Smooth muscle cell (in vitro differentiated cells): Measurements from ENCODE around the gene HEATR1. TPM values are rescaled to one million over a fixed set of nuclear protein-coding genes. Genes with fewer than 3 reads are reported as not detected.

Source experiments
- DNase-seq: peaks from one replicate; lab custom pipeline; 2025; ENCODE audit not compliant: unreplicated experiment; lab: John Stamatoyannopoulos, UW
- H2AFZ ChIP-seq: fragments of 200-600 bp; sonication (generic); 2 replicates; pipeline ENCODE4 v1.6.0; 2016; ENCODE audit warnings: antibody characterized with exemption, low read depth, mild to moderate bottlenecking
- H3F3A ChIP-seq: fragments of 200-600 bp; sonication (generic); 2 replicates; pipeline ENCODE4 v1.6.0; 2017; ENCODE audit warnings: antibody characterized with exemption, low read depth
- H3K27ac ChIP-seq: fragments of 200-600 bp; sonication (generic); 2 replicates; pipeline ENCODE4 v1.5.1; 2016; ENCODE audit warnings: low read depth, mild to moderate bottlenecking
- H3K27me3 ChIP-seq: fragments of 200-600 bp; sonication (generic); 2 replicates; pipeline ENCODE4 v1.6.1; 2016; ENCODE audit warnings: low read depth, mild to moderate bottlenecking
- H3K36me3 ChIP-seq: fragments of 200-600 bp; sonication (generic); 2 replicates; pipeline ENCODE4 v1.5.1; 2016; ENCODE audit warnings: low read depth
- H3K4me1 ChIP-seq: fragments of 200-600 bp; sonication (generic); 2 replicates; pipeline ENCODE4 v1.5.1; 2016; ENCODE audit warnings: low read depth
- H3K4me2 ChIP-seq: fragments of 200-600 bp; sonication (generic); 2 replicates; pipeline ENCODE4 v1.6.0; 2016; ENCODE audit warnings: mild to moderate bottlenecking
- H3K4me3 ChIP-seq: fragments of 200-600 bp; sonication (generic); 2 replicates; pipeline ENCODE4 v1.5.1; 2016; ENCODE audit warnings: mild to moderate bottlenecking
- H3K79me2 ChIP-seq: fragments of 200-600 bp; sonication (generic); 2 replicates; pipeline ENCODE4 v1.6.0; 2016; ENCODE audit warnings: low read depth, mild to moderate bottlenecking
- H3K9ac ChIP-seq: fragments of 200-600 bp; sonication (generic); 2 replicates; pipeline ENCODE4 v1.6.0; 2016; ENCODE audit warnings: low read depth
- H3K9me3 ChIP-seq: fragments of 200-600 bp; sonication (generic); replicated peaks from 2 replicates; pipeline ENCODE4 v1.5.1; 2016; ENCODE audit warnings: low read depth
- H4K20me1 ChIP-seq: fragments of 200-600 bp; sonication (generic); 2 replicates; pipeline ENCODE4 v1.6.0; 2016; ENCODE audit warnings: low read depth
- WGBS: methylation state at CpG from one replicate; pipeline ENCODE4 v1.1.7; 2016; ENCODE audit warnings: low lambda C conversion rate; 5-methylcytosine and 5-hydroxymethylcytosine counted together
- polyA plus RNA-seq: library from polyadenylated mRNA; unstranded; fragments of >200 nt; fragmentation: Nextera tagmentation; extraction: Ambion mirVana; gene quantifications from 2 replicates; pipeline ENCODE4 v1.2.1, GENCODE V29; 2016
- total RNA-seq: library from RNA; depleted of rRNA; stranded (reverse); fragments of >200 nt; gene quantifications from 2 replicates; pipeline ENCODE4 v1.2.3, GENCODE V29; 2014
- TF ChIP-seq, protein P1 (sequence below): fragments of 200-600 bp; sonication (generic); IDR thresholded peaks from 2 replicates; pipeline ENCODE4 v1.5.1; 2017; ENCODE audit warnings: borderline replicate concordance, mild to moderate bottlenecking, antibody characterized with exemption; ENCODE audit not compliant: insufficient read depth, poor library complexity, severe bottlenecking

Gene HEATR1
- total and polyA plus RNA-seq, 2 experiments from 2014 or later, result 6.9 to 25.3 TPM

DNA sequence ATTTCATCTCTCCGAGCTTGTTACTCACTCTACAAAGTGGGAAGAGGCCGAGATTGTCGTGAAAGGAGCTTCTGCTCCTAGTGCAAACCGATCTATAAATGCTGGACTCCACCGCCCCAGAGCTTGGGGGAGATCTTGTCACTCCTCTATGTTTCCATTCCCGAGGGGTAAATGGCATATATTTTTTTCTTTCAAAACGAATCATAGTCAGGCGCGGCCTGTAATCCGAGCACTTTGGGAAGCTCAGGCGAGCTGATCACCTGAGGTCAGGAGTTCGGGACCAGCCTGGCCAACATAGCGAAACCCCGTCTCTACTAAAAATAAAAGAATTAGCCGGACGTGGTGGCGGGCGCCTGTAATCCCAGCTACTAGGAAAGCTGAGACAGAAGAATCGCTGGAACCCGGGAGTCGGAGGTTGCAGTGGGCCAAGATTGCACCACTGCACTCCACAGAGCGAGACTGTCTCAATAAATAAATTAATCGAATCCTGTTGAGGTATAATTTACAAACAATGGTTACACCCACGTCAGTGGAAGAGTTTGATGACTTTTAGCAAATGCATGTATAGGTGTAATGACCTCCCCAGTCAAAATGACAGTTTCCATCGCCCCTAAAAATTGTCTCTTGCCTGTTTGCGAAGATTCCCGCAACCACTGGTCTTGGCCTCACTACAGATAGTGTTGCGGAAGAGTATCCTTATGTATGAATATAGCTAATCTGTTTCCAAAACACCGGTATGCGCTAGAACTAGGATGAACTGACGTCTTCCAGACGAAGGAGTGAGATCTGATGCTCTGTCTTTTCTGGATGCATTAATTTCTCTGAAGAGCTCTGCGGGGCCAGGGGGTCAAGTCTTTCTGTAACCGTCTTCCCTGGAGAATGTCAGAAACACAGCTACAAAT is 840 bp upstream of the HEATR1 start:
- DNase-seq, result no peak
- Histone ChIP-seq H3K9me3 (no peaks in the 10 kb centered on the region), H4K20me1 (peaks cover 9% of the 10 kb centered on the region), H2AFZ (peak overlapping the region; percentile 99), H3K27me3 (no peaks in the 10 kb centered on the region), H3K4me2 (peak overlapping the region; percentile 95), H3K4me3 (peak overlapping the region; percentile 76), H3K9ac (peak overlapping the region; percentile 68), H3F3A (peaks cover 3% of the 10 kb centered on the region), H3K4me1 (peaks cover 10% of the 10 kb centered on the region), H3K79me2 (peaks cover 15% of the 10 kb centered on the region), H3K36me3 (no peaks in the 10 kb centered on the region), H3K27ac (peak overlapping the region; percentile 70)
- TF ChIP-seq, protein P1, sequence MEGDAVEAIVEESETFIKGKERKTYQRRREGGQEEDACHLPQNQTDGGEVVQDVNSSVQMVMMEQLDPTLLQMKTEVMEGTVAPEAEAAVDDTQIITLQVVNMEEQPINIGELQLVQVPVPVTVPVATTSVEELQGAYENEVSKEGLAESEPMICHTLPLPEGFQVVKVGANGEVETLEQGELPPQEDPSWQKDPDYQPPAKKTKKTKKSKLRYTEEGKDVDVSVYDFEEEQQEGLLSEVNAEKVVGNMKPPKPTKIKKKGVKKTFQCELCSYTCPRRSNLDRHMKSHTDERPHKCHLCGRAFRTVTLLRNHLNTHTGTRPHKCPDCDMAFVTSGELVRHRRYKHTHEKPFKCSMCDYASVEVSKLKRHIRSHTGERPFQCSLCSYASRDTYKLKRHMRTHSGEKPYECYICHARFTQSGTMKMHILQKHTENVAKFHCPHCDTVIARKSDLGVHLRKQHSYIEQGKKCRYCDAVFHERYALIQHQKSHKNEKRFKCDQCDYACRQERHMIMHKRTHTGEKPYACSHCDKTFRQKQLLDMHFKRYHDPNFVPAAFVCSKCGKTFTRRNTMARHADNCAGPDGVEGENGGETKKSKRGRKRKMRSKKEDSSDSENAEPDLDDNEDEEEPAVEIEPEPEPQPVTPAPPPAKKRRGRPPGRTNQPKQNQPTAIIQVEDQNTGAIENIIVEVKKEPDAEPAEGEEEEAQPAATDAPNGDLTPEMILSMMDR, result no peak
- WGBS, result 61% methylated on average over 34 of the region's 34 CpGs

DNA sequence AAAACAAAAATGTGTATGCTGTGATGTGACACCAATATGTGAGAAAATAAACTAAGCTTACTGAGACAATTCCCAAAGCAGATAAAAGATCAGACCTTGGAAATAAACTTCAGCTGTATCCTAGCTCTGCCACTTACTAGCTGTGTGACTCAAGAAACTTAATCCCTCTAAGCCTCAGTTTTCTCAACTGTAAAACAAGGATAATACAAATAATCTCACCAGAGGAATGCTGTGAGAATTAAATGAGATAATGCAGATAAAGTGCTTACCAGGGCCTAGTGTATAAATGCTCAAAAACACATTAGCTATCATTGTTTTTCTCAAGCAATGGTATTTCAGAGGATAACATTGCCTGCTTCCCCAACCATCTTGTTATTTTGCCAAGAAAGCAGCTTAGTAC is 2.1 kb downstream of the HEATR1 start:
- Histone ChIP-seq H3K4me1 (peaks cover 10% of the 10 kb centered on the region), H3K9me3 (no peaks in the 10 kb centered on the region), H3K79me2 (peaks cover 15% of the 10 kb centered on the region), H3F3A (peaks cover 3% of the 10 kb centered on the region), H2AFZ (no peak overlapping the region), H3K27ac (no peak overlapping the region), H4K20me1 (peaks cover 10% of the 10 kb centered on the region), H3K4me3 (no peak overlapping the region), H3K36me3 (peaks cover 3% of the 10 kb centered on the region), H3K9ac (no peak overlapping the region), H3K4me2 (no peak overlapping the region), H3K27me3 (no peaks in the 10 kb centered on the region)
- TF ChIP-seq, protein P1, result no peak
- no peak for DNase-seq

DNA sequence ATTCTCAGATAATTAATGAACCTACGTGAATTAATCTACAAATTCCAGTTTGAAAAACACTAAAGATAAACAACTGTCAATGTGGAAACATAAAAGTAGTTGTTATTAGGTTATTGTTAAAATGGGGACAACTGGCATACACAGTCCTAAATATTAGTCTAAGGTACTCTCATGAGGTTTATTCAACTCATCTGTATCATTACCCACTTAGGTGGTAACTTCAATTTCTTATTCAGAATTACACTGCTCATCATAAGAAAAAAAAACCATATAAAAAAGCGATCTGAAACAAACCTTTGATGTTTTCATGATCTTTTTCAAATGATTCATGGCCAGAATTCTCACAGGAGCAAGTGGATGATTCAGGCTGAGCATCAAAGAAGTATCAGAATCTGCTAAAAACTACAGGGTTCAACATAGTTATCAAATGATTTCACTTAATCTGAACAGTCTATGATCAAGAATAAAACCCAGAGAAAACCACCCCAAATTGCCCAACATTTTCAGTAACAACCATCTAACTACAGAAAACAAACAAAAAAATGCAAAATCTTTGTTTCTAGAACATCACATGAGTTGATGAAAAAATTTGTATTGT is 13.7 kb downstream of the HEATR1 start:
- Histone ChIP-seq H3K4me2 (no peak overlapping the region), H3K9me3 (no peaks in the 10 kb centered on the region), H3K36me3 (peaks cover 45% of the 10 kb centered on the region), H3K27me3 (no peaks in the 10 kb centered on the region), H3K4me3 (no peak overlapping the region), H3K9ac (no peak overlapping the region), H3F3A (no peaks in the 10 kb centered on the region), H3K79me2 (no peaks in the 10 kb centered on the region), H3K4me1 (no peaks in the 10 kb centered on the region), H2AFZ (no peak overlapping the region), H4K20me1 (no peaks in the 10 kb centered on the region), H3K27ac (no peak overlapping the region)
- TF ChIP-seq, protein P1, result no peak
- 89% methylated on average over 2 of the region's 2 CpGs for WGBS
- DNase-seq, result no peak
